Omental fat pad (tissue), 4 donors: ENCODE results near the gene BGN. TPM values are rescaled to one million over a fixed set of nuclear protein-coding genes. Genes with fewer than 3 reads are reported as not detected.

Experiments used
- ATAC-seq: fragments of 150-250 bp; one replicate; pipeline ENCODE4 v1.9.1; 2016; ENCODE audit warnings: mild to moderate bottlenecking, moderate library complexity; ENCODE audit not compliant: low FRiP score
- DNase-seq: peaks from one replicate; pipeline ENCODE4 v3.0.0-alpha.2; 2019; ENCODE audit warnings: low spot score
- CTCF ChIP-seq, 3 donors: fragments of 450-650 bp; IDR thresholded peaks; one replicate each; pipeline ENCODE4 v1.5.1; 2016 to 2017; ENCODE audit warnings: antibody characterized with exemption in 3 of 3, mild to moderate bottlenecking in 3 of 3, moderate library complexity in 2 of 3
- total RNA-seq, 4 donors: library from RNA; depleted of rRNA; stranded (reverse); fragments of >200 nt; gene quantifications; one replicate each; pipeline ENCODE4 v1.1.0, GENCODE V29; 2016

Gene BGN
- total RNA-seq, 4 donors from 2014 or later = 14.9 to 40.2 (median 18.6) TPM

- no peak for DNase-seq
- no peak for TF ChIP-seq CTCF (IDR thresholded peaks at IDR 0.05)
- ATAC-seq = no peak
Observed at GRCh38 chrX:153496590-153496959, 1.8 kb downstream of the BGN start.

- DNase-seq (no peak), ATAC-seq (no peak)
- no peak for TF ChIP-seq CTCF (IDR thresholded peaks at IDR 0.05)
Observed at GRCh38 chrX:153498453-153498852, 3.7 kb downstream of the BGN start.

GRCh38 chrX:153499341-153499740 lies 4.6 kb downstream of the BGN start:
- TF ChIP-seq CTCF (IDR thresholded peaks at IDR 0.05) = no peak
- DNase-seq = no peak
- no peak for ATAC-seq

- DNase-seq (no peak), ATAC-seq (no peak)
Observed at GRCh38 chrX:153499876-153500275, 5.1 kb downstream of the BGN start.

GRCh38 chrX:153500676-153501280 lies 6.0 kb downstream of the BGN start:
- TF ChIP-seq CTCF (IDR thresholded peaks at IDR 0.05) = no peak
- ATAC-seq = no peak

More at GRCh38 chrX:153499876-153500275, 5.1 kb downstream of the BGN start:
- no peak for TF ChIP-seq CTCF (IDR thresholded peaks at IDR 0.05)

GRCh38 chrX:153501530-153501929 lies 6.8 kb downstream of the BGN start:
- DNase-seq = no peak
- no peak for ATAC-seq
- no peak for TF ChIP-seq CTCF (IDR thresholded peaks at IDR 0.05)

More at GRCh38 chrX:153500676-153501280, 6.0 kb downstream of the BGN start:
- no peak for DNase-seq

GRCh38 chrX:153502131-153502530 lies 7.4 kb downstream of the BGN start:
- DNase-seq (no peak), ATAC-seq (no peak)
- no peak for TF ChIP-seq CTCF (IDR thresholded peaks at IDR 0.05)
